ENCODE measurements around the gene MAN2A1. TPM values are rescaled to one million over a fixed set of nuclear protein-coding genes. Genes with fewer than 3 reads are reported as not detected.

MAN2A1 gene
- total RNA-seq, 4 donors from 2014 or later: 38.3 to 51.9 (median 46.2) TPM

DNA sequence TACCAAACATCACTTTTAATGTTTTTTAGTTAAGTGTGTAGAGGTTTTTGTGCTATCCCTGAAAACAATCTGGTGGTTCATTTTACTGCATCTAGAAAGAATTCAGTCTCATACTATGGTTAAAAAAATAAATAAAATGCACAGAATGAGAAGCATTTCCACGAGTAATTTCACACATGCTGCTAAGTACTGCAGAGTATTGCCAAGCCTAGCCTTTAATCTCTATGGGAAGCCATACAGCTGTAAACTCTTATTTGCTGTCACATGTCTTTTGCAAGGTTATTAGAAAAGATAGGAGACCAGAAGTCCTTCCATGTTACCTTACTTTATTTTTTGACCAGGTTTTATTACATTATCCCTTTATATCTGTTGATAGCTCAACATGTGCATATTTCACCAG lies 37.6 kb upstream of the MAN2A1 start:
- no peak for ATAC-seq (ENCODE audit: low FRiP score)
- DNase-seq (ENCODE audit: low spot score): no peak
- TF ChIP-seq, protein P1, sequence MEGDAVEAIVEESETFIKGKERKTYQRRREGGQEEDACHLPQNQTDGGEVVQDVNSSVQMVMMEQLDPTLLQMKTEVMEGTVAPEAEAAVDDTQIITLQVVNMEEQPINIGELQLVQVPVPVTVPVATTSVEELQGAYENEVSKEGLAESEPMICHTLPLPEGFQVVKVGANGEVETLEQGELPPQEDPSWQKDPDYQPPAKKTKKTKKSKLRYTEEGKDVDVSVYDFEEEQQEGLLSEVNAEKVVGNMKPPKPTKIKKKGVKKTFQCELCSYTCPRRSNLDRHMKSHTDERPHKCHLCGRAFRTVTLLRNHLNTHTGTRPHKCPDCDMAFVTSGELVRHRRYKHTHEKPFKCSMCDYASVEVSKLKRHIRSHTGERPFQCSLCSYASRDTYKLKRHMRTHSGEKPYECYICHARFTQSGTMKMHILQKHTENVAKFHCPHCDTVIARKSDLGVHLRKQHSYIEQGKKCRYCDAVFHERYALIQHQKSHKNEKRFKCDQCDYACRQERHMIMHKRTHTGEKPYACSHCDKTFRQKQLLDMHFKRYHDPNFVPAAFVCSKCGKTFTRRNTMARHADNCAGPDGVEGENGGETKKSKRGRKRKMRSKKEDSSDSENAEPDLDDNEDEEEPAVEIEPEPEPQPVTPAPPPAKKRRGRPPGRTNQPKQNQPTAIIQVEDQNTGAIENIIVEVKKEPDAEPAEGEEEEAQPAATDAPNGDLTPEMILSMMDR (IDR thresholded peaks at IDR 0.05): no peak

DNA sequence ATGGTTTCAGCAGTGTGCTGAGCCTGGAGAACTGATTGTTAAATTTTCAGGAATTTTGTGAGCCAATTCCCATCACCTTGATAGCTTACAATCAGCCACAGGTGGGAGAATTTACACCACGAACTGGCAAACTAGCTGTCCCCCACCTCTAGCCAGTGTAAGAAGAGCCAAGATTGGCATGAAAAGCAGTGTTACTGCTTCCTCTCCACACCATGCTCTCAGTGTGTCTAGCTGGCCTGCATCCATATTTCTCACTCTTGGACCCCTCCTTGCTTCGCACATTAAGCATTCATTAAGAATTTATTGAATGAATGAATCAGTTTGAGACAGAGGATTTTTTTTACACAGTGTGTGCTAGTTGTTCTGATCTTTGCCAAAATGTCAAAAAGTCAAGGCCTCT lies 36.7 kb upstream of the MAN2A1 start:
- TF ChIP-seq, protein P1 (IDR thresholded peaks at IDR 0.05): no peak
- ATAC-seq (ENCODE audit: low FRiP score): no peak
- DNase-seq (ENCODE audit: low spot score): no peak

DNA sequence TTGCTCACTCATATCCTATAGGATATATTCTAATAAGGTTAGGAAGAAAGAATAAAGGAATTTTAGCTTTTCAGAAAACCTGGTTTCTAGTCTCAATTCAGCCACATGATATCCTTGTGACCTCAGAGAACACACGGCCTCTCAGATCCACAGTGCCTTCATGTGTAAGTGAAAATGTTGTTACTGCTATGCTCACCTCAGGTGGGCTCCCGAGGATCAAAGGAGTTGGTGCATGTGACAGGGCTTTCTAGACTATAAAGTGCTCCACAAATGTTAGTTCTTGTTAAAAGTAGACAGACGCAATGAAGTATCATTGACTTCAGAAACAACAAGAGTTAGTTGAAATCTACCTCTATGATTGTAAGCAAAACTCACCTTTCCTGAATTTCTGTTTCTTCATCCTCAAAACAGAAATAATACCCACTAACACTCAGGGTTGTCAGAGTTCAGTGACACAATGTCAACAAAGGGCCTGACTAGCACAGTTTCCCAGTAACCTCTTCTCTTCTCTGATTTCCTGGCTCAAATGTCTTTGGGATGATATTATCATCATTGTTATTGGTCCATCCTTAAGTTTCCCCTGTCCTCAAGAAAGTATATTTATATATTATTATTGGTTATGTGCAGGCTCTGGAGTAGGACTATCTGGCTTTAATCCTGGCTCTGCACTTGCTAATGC lies 36.0 kb upstream of the MAN2A1 start:
- TF ChIP-seq, protein P1 (IDR thresholded peaks at IDR 0.05): no peak
- ATAC-seq (ENCODE audit: low FRiP score) (no peak), DNase-seq (ENCODE audit: low spot score) (no peak)

DNA sequence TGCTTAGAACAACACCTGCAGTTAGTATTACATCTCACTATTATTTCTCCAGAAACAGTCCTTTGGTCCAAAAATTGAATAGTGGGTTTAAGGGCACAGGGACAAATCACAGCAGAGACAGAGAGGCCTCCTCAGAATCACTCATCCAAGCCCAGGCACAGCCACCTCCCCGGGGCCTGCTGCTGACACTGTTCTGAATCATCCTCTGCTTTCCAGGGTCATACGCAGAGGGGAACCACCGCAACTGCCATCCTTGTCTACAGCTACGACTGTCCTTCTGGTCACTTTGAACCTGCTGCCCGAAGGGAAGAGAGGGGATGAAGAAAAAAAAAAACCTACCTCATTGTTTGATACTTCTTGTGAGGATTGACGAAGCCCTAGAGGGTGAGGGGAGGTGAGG lies 35.3 kb upstream of the MAN2A1 start:
- no peak for ATAC-seq (ENCODE audit: low FRiP score)
- DNase-seq (ENCODE audit: low spot score): no peak
- TF ChIP-seq, protein P1 (IDR thresholded peaks at IDR 0.05): no peak

DNA sequence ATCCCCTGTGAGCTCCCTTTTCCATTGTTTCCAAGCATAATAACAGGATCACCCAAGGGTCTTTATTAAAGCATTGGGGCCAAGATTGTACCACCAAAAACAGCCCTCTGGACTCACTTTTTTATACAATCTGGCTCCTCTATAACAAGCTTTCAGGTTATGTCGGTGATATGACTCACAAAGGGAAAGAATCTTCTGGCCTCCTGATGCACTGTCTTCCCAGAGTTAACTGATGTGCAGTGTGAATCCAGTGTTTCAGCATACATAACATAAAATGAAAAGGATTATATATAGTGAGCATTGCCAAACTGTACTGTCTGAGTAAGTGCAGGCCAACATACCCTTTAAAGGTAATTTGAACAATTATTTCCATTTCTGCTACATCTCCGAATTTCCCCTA lies 33.9 kb upstream of the MAN2A1 start:
- ATAC-seq (ENCODE audit: low FRiP score) (no peak), DNase-seq (ENCODE audit: low spot score) (no peak)
- TF ChIP-seq, protein P1 (IDR thresholded peaks at IDR 0.05): no peak

DNA sequence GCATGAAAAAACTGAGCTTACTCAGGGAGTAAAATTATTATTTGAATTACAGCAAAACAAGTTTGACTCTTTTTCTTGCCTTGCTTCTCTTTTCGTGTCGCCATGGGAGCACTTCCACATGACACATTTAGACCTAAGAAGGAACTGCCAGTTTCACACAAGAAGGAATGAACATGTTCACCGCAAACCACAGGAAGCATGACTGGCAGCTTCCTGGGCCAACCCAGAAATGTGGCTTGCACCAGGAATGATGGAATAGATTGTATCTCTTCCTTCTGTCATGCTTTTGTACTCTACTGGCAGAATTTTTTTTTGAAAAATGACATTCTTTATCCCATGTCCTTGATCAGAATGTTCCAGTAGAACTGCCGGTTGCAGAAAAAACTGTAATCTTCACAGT lies 32.9 kb upstream of the MAN2A1 start:
- ATAC-seq (ENCODE audit: low FRiP score) (no peak), DNase-seq (ENCODE audit: low spot score) (peak; percentile 24)
- TF ChIP-seq, protein P1 (IDR thresholded peaks at IDR 0.05): no peak

DNA sequence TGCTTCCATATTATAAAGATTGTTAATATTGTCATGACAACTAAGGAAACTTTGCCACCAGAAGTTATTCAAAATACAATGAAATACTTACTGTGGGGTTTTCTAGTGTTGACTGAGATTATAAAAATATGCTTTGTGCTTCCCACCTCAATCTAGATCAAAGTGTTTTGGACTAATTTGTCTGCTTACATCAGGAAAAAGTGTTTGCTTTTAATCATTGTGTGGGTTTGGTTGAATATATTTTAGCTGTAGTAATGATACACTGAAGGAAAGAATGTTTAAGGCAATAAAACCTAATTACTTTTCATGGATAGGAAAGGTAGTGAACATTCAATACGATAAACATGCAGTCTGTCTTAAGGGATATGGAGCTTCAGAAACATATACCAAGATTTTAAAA lies 29.8 kb upstream of the MAN2A1 start:
- TF ChIP-seq, protein P1 (IDR thresholded peaks at IDR 0.05): no peak
- no peak for ATAC-seq (ENCODE audit: low FRiP score)
- no peak for DNase-seq (ENCODE audit: low spot score)
